ENCODE data around the gene RABL6. TPM values are rescaled to one million over a fixed set of nuclear protein-coding genes. Genes with fewer than 3 reads are reported as not detected.

RABL6 gene
- total RNA-seq, 2 experiments from 2014 or later, result 96.0 to 96.2 TPM

GRCh38 chr9:136851941-136852663 lies 44.4 kb downstream of the RABL6 start, which contains the start of gene MAMDC4:
TSS of gene MAMDC4 (plus strand) at chr9:136852346. CDS start at chr9:136852417, 71 bp downstream.
- peak within 1 kb of the TSS; percentile 21 for H3K27ac Mint-ChIP-seq
- ChIA-PET CTCF (no interaction called here), POLR2A (interaction anchor here (1.5 kb wide), 1 partner anchor 29 kb away, joined by 3 read pairs; no protein-coding TSS in a partner anchor)
- no peak within 1 kb of the TSS for H3K4me3 Mint-ChIP-seq
- peaks cover 7% of the 10 kb centered on the region for H3K27me3 Mint-ChIP-seq
- no peak for DNase-seq
- no peaks in the 10 kb centered on the region for H3K9me3 Mint-ChIP-seq
- peaks cover 14% of the 10 kb centered on the region for H3K4me1 Mint-ChIP-seq
- H3K36me3 Mint-ChIP-seq (ENCODE audit: low read depth), result peaks cover 7% of the 10 kb centered on the region

GRCh38 chr9:136852664-136853595 lies 45.2 kb downstream of the RABL6 start:
- POLR2A ChIA-PET, result interaction anchor here (1.5 kb wide), 1 partner anchor 28 kb away, joined by 3 read pairs; no protein-coding TSS in a partner anchor
- CTCF ChIA-PET, result interaction anchor here (0.6 kb wide), 1 partner anchor 56 kb away, joined by 4 read pairs; no protein-coding TSS in a partner anchor
- Mint-ChIP-seq H3K4me1 (peaks cover 8% of the 10 kb centered on the region), H3K9me3 (no peaks in the 10 kb centered on the region), H3K27ac (no peak overlapping the region), H3K4me3 (no peak overlapping the region), H3K27me3 (peaks cover 2% of the 10 kb centered on the region), H3K36me3 (ENCODE audit: low read depth) (peaks cover 2% of the 10 kb centered on the region)
- no peak for DNase-seq

GRCh38 chr9:136853596-136854112 lies 45.9 kb downstream of the RABL6 start:
- DNase-seq, result no peak
- no peaks in the 10 kb centered on the region for H3K9me3 Mint-ChIP-seq
- H3K27ac Mint-ChIP-seq, result no peak overlapping the region
- ChIA-PET POLR2A (no interaction called here), CTCF (no interaction called here)
- no peaks in the 10 kb centered on the region for H3K27me3 Mint-ChIP-seq
- H3K36me3 Mint-ChIP-seq (ENCODE audit: low read depth), result peaks cover 2% of the 10 kb centered on the region
- no peak overlapping the region for H3K4me3 Mint-ChIP-seq
- peaks cover 7% of the 10 kb centered on the region for H3K4me1 Mint-ChIP-seq

GRCh38 chr9:136854113-136854841 lies 46.5 kb downstream of the RABL6 start:
- Mint-ChIP-seq H3K4me1 (peaks cover 7% of the 10 kb centered on the region), H3K4me3 (no peak overlapping the region), H3K27ac (no peak overlapping the region), H3K36me3 (ENCODE audit: low read depth) (peaks cover 2% of the 10 kb centered on the region), H3K9me3 (no peaks in the 10 kb centered on the region), H3K27me3 (no peaks in the 10 kb centered on the region)
- CTCF ChIA-PET, result no interaction called here
- POLR2A ChIA-PET, result no interaction called here
- no peak for DNase-seq

- ChIA-PET POLR2A (no interaction called here), CTCF (no interaction called here)
- no peak overlapping the region for H3K4me3 Mint-ChIP-seq
- H3K9me3 Mint-ChIP-seq, result no peaks in the 10 kb centered on the region
- no peaks in the 10 kb centered on the region for H3K27me3 Mint-ChIP-seq
- no peaks in the 10 kb centered on the region for H3K36me3 Mint-ChIP-seq (ENCODE audit: low read depth)
- no peak for DNase-seq
- H3K4me1 Mint-ChIP-seq, result peaks cover 4% of the 10 kb centered on the region
- H3K27ac Mint-ChIP-seq, result no peak overlapping the region
Measured at GRCh38 chr9:136854842-136855460, 47.2 kb downstream of the RABL6 start.

- H3K4me3 Mint-ChIP-seq, result no peak overlapping the region
- H3K4me1 Mint-ChIP-seq, result peaks cover 1% of the 10 kb centered on the region
- ChIA-PET POLR2A (no interaction called here), CTCF (no interaction called here)
- DNase-seq, result no peak
- H3K27me3 Mint-ChIP-seq, result no peaks in the 10 kb centered on the region
- no peak overlapping the region for H3K27ac Mint-ChIP-seq
- no peaks in the 10 kb centered on the region for H3K9me3 Mint-ChIP-seq
- no peaks in the 10 kb centered on the region for H3K36me3 Mint-ChIP-seq (ENCODE audit: low read depth)
Measured at GRCh38 chr9:136855461-136856078, 47.8 kb downstream of the RABL6 start.

- Mint-ChIP-seq H3K9me3 (no peaks in the 10 kb centered on the region), H3K4me1 (peaks cover 1% of the 10 kb centered on the region), H3K27ac (no peak overlapping the region), H3K36me3 (ENCODE audit: low read depth) (no peaks in the 10 kb centered on the region), H3K27me3 (no peaks in the 10 kb centered on the region), H3K4me3 (no peak overlapping the region)
- ChIA-PET CTCF (no interaction called here), POLR2A (interaction anchor here (1.0 kb wide), 1 partner anchor 10 kb away, joined by 3 read pairs; the partner anchor contains the start of gene EDF1)
- no peak for DNase-seq
Measured at GRCh38 chr9:136856079-136856476, 48.3 kb downstream of the RABL6 start.

- peaks cover 1% of the 10 kb centered on the region for H3K4me1 Mint-ChIP-seq
- H3K27me3 Mint-ChIP-seq, result no peaks in the 10 kb centered on the region
- H3K27ac Mint-ChIP-seq, result no peak overlapping the region
- no peaks in the 10 kb centered on the region for H3K9me3 Mint-ChIP-seq
- no peak for DNase-seq
- ChIA-PET CTCF (no interaction called here), POLR2A (interaction anchor here (1.0 kb wide), 1 partner anchor 9 kb away, joined by 3 read pairs; the partner anchor contains the start of gene EDF1)
- no peaks in the 10 kb centered on the region for H3K36me3 Mint-ChIP-seq (ENCODE audit: low read depth)
- no peak overlapping the region for H3K4me3 Mint-ChIP-seq
Measured at GRCh38 chr9:136856541-136857141, 48.9 kb downstream of the RABL6 start.

GRCh38 chr9:136857166-136857565 lies 49.4 kb downstream of the RABL6 start:
- H3K9me3 Mint-ChIP-seq, result no peaks in the 10 kb centered on the region
- H3K36me3 Mint-ChIP-seq (ENCODE audit: low read depth), result peaks cover 3% of the 10 kb centered on the region
- no peaks in the 10 kb centered on the region for H3K27me3 Mint-ChIP-seq
- no peak overlapping the region for H3K27ac Mint-ChIP-seq
- H3K4me1 Mint-ChIP-seq, result peaks cover 1% of the 10 kb centered on the region
- ChIA-PET POLR2A (interaction anchor here (1.0 kb wide), 1 partner anchor 9 kb away, joined by 3 read pairs; the partner anchor contains the start of gene EDF1), CTCF (no interaction called here)
- no peak overlapping the region for H3K4me3 Mint-ChIP-seq
- no peak for DNase-seq

- Mint-ChIP-seq H3K4me3 (no peak overlapping the region), H3K36me3 (ENCODE audit: low read depth) (peaks cover 4% of the 10 kb centered on the region), H3K9me3 (no peaks in the 10 kb centered on the region), H3K4me1 (peaks cover 1% of the 10 kb centered on the region), H3K27me3 (no peaks in the 10 kb centered on the region), H3K27ac (no peak overlapping the region)
- no peak for DNase-seq
- ChIA-PET POLR2A (no interaction called here), CTCF (no interaction called here)
Measured at GRCh38 chr9:136857581-136858412, 50.0 kb downstream of the RABL6 start.

- CTCF ChIA-PET, result no interaction called here
- H3K27me3 Mint-ChIP-seq, result no peaks in the 10 kb centered on the region
- H3K4me3 Mint-ChIP-seq, result no peak overlapping the region
- no peak for DNase-seq
- no peak overlapping the region for H3K27ac Mint-ChIP-seq
- H3K4me1 Mint-ChIP-seq, result peaks cover 1% of the 10 kb centered on the region
- H3K36me3 Mint-ChIP-seq (ENCODE audit: low read depth), result peaks cover 11% of the 10 kb centered on the region
- POLR2A ChIA-PET, result no interaction called here
- H3K9me3 Mint-ChIP-seq, result no peaks in the 10 kb centered on the region
Measured at GRCh38 chr9:136858452-136858843, 50.7 kb downstream of the RABL6 start.

All from activated CD4-positive, alpha-beta memory T cell treated with anti-CD3 and anti-CD28 coated beads, Interleukin-2, amount 10 ng/mL, durations not matched to agents 7 days and 5 days (primary cell).